ENCODE measurements around the gene TRIM69.
A peak's percentile ranks its signal among the peaks of the same experiment; 100 is the strongest.
"Not testable (repeated sequence)": the region's sequence is repeated elsewhere in the genome, so short reads cannot be mapped to it uniquely, and the experiment has no call there.

TRIM69 gene

GRCh38 chr15:44735482-44736180 lies 697 bp upstream of the TRIM69 start:
- Histone ChIP-seq H4K20me1 (ENCODE audit: insufficient read depth, low read length) (no peaks in the 10 kb centered on the region), H3K27ac (ENCODE audit: low read depth, low read length, poor library complexity, severe bottlenecking) (peak overlapping the region; percentile 77), H3K9me3 (ENCODE audit: low read length) (no peaks in the 10 kb centered on the region), H3K36me3 (ENCODE audit: insufficient read depth, low read length) (no peaks in the 10 kb centered on the region), H3F3A (ENCODE audit: insufficient read depth, low read length) (no peaks in the 10 kb centered on the region), H3K9ac (ENCODE audit: low read length) (peak overlapping the region; percentile 27), H3K27me3 (ENCODE audit: insufficient read depth, low read length) (no peaks in the 10 kb centered on the region), H3K4me1 (ENCODE audit: insufficient read depth, low read length, severe bottlenecking) (peaks cover 23% of the 10 kb centered on the region), H3K9me2 (ENCODE audit: low read depth, low read length) (no peaks in the 10 kb centered on the region), H3K4me3 (ENCODE audit: low read depth, low read length, poor library complexity, severe bottlenecking) (peak overlapping the region; percentile 11), H3K4me2 (ENCODE audit: low read length) (peak overlapping the region; percentile 42), H3K79me2 (ENCODE audit: insufficient read depth, low read length) (no peaks in the 10 kb centered on the region), H2AFZ (ENCODE audit: low read length) (peak overlapping the region; percentile 27; the same call in 1 of the 2 replicates)
- no peak for TF ChIP-seq EZH2 (IDR thresholded peaks at IDR 0.05; ENCODE audit: borderline replicate concordance, low read length)
- TF ChIP-seq, protein P1, sequence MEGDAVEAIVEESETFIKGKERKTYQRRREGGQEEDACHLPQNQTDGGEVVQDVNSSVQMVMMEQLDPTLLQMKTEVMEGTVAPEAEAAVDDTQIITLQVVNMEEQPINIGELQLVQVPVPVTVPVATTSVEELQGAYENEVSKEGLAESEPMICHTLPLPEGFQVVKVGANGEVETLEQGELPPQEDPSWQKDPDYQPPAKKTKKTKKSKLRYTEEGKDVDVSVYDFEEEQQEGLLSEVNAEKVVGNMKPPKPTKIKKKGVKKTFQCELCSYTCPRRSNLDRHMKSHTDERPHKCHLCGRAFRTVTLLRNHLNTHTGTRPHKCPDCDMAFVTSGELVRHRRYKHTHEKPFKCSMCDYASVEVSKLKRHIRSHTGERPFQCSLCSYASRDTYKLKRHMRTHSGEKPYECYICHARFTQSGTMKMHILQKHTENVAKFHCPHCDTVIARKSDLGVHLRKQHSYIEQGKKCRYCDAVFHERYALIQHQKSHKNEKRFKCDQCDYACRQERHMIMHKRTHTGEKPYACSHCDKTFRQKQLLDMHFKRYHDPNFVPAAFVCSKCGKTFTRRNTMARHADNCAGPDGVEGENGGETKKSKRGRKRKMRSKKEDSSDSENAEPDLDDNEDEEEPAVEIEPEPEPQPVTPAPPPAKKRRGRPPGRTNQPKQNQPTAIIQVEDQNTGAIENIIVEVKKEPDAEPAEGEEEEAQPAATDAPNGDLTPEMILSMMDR (IDR thresholded peaks at IDR 0.05; ENCODE audit: low read length), result no peak

- Histone ChIP-seq H3K27me3 (ENCODE audit: insufficient read depth, low read length) (no peaks in the 10 kb centered on the region), H3K9ac (ENCODE audit: low read length) (no peak overlapping the region), H3K4me3 (ENCODE audit: low read depth, low read length, poor library complexity, severe bottlenecking) (no peak overlapping the region), H4K20me1 (ENCODE audit: insufficient read depth, low read length) (no peaks in the 10 kb centered on the region), H3K9me3 (ENCODE audit: low read length) (no peaks in the 10 kb centered on the region), H2AFZ (ENCODE audit: low read length) (no peak overlapping the region), H3F3A (ENCODE audit: insufficient read depth, low read length) (no peaks in the 10 kb centered on the region), H3K9me2 (ENCODE audit: low read depth, low read length) (no peaks in the 10 kb centered on the region), H3K36me3 (ENCODE audit: insufficient read depth, low read length) (no peaks in the 10 kb centered on the region), H3K79me2 (ENCODE audit: insufficient read depth, low read length) (no peaks in the 10 kb centered on the region), H3K4me2 (ENCODE audit: low read length) (no peak overlapping the region), H3K27ac (ENCODE audit: low read depth, low read length, poor library complexity, severe bottlenecking) (no peak overlapping the region), H3K4me1 (ENCODE audit: insufficient read depth, low read length, severe bottlenecking) (peaks cover 22% of the 10 kb centered on the region)
- TF ChIP-seq, protein P1 (IDR thresholded peaks at IDR 0.05; ENCODE audit: low read length), result peak; percentile 88
- no peak for TF ChIP-seq EZH2 (IDR thresholded peaks at IDR 0.05; ENCODE audit: borderline replicate concordance, low read length)
Measured at GRCh38 chr15:44738340-44738984, 2.1 kb downstream of the TRIM69 start.

DNA sequence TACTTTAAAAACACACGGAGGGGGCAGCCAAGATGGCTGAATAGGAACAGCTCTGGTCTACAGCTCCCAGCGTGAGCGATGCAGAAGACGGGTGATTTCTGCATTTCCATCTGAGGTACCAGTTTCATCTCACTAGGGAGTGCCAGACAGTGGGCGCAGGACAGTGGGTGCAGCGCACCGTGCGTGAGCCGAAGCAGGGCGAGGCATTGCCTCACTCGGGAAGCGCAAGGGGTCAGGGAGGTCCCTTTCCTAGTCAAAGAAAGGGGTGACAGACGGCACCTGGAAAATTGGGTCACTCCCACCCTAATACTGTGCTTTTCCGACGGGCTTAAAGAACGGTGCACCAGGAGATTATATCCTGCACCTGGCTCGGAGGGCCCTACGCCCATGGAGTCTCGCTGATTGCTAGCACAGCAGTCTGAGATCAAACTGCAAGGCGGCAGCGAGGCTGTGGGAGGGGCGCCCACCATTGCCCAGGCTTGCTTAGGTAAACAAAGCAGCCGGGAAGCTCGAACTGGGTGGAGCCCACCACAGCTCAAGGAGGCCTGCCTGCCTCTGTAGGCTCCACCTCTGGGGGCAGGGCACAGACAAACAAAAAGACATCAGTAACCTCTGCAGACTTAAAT lies 3.0 kb downstream of the TRIM69 start:
- not testable (repeated sequence) for H3K9me2 ChIP-seq (ENCODE audit: low read depth, low read length); H3K9ac ChIP-seq (ENCODE audit: low read length); H3K36me3 ChIP-seq (ENCODE audit: insufficient read depth, low read length); H3K4me3 ChIP-seq (ENCODE audit: low read depth, low read length, poor library complexity, severe bottlenecking); H3K4me2 ChIP-seq (ENCODE audit: low read length); H3K27me3 ChIP-seq (ENCODE audit: insufficient read depth, low read length); H3K79me2 ChIP-seq (ENCODE audit: insufficient read depth, low read length); H3K9me3 ChIP-seq (ENCODE audit: low read length); H3K27ac ChIP-seq (ENCODE audit: low read depth, low read length, poor library complexity, severe bottlenecking); H3F3A ChIP-seq (ENCODE audit: insufficient read depth, low read length); H2AFZ ChIP-seq (ENCODE audit: low read length); H4K20me1 ChIP-seq (ENCODE audit: insufficient read depth, low read length)
- peaks cover 22% of the 10 kb centered on the region for H3K4me1 ChIP-seq (ENCODE audit: insufficient read depth, low read length, severe bottlenecking)

DNA sequence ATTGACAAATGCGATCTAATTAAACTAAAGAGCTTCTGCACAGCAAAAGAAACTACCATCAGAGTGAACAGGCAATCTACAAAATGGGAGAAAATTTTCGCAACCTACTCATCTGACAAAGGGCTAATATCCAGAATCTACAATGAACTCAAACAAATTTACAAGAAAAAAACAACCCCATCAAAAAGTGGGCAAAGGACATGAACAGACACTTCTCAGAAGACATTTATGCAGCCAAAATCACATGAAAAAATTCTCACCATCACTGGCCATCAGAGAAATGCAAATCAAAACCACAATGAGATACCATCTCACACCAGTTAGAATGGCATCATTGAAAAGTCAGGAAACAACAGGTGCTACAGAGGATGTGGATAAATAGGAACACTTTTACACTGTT lies 7.1 kb downstream of the TRIM69 start:
- H3K4me2 ChIP-seq (ENCODE audit: low read length); H4K20me1 ChIP-seq (ENCODE audit: insufficient read depth, low read length); H3K36me3 ChIP-seq (ENCODE audit: insufficient read depth, low read length); H3K9ac ChIP-seq (ENCODE audit: low read length); H3K9me3 ChIP-seq (ENCODE audit: low read length); H3K27ac ChIP-seq (ENCODE audit: low read depth, low read length, poor library complexity, severe bottlenecking); H3K4me1 ChIP-seq (ENCODE audit: insufficient read depth, low read length, severe bottlenecking); H3K27me3 ChIP-seq (ENCODE audit: insufficient read depth, low read length); H3K79me2 ChIP-seq (ENCODE audit: insufficient read depth, low read length); H3F3A ChIP-seq (ENCODE audit: insufficient read depth, low read length); H3K9me2 ChIP-seq (ENCODE audit: low read depth, low read length); H3K4me3 ChIP-seq (ENCODE audit: low read depth, low read length, poor library complexity, severe bottlenecking); H2AFZ ChIP-seq (ENCODE audit: low read length): not testable (repeated sequence)

All from OCI-LY1 (cell line).